ENCODE results near the gene EP300.

DNA sequence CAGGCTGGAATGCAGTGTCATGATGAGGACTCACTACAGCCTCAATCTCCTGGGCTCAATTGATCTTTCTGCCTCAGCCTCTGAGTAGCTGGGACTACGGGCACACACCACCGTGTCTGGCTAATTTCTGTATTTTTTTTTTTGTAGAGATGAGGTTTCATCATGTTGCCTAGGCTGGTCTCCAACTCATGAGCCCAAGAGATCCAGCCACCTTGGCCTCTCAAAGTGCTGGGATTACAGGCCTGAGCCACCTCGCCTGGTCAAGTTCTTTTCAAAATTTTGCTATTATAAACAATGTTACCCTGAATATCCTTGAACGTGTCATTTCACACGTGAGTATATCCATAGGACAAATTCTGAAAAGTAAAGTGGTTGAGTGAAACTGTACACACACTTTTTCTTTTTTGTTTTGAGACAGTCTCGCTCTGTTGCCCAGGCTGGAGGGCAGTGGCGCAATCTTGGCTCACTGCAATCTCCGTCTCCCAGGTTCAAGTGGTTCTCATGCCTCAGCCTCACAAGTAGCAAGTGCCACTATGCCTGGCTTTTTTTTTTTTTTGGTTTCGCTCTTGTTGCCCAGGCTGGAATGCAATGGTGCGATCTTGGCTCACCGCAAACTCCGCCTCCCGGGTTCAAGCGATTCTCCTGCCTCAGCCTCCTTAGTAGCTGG is 21.6 kb upstream of the EP300 start:
- TF ChIP-seq POLR2A (IDR thresholded peaks at IDR 0.05; ENCODE audit: control extremely low read depth in 1 of 2, low read depth in 2 of 2, low read length in 2 of 2) (no peak), JUND (IDR thresholded peaks at IDR 0.05; ENCODE audit: low read length) (no peak), EZH2 (IDR thresholded peaks at IDR 0.05; ENCODE audit: low read depth, low read length, severe bottlenecking) (no peak), FOSL1 (IDR thresholded peaks at IDR 0.05; ENCODE audit: insufficient read depth, low read depth, low read length) (no peak), EP300 (IDR thresholded peaks at IDR 0.05; ENCODE audit: borderline replicate concordance in 1 of 2, low read depth in 2 of 2, low read length in 2 of 2) (no peak), CEBPB (IDR thresholded peaks at IDR 0.05; ENCODE audit: low read depth, low read length) (no peak), ZNF274 (IDR thresholded peaks at IDR 0.05; ENCODE audit: borderline replicate concordance, extremely low read depth, low read length) (no peak), ASH2L (IDR thresholded peaks at IDR 0.05; ENCODE audit: low read length) (no peak)
